Astrocyte of the cerebellum (primary cell): Measurements from ENCODE around the gene CLTA.

Source experiments
- DNase-seq: peaks from one replicate; pipeline ENCODE4 v3.0.0-alpha.2; 2011; ENCODE audit warnings: low read depth
- H3K4me3 ChIP-seq: 2 replicates; pipeline ENCODE4 v1.5.1; 2011; ENCODE audit warnings: mild to moderate bottlenecking, low read depth, low read length, moderate library complexity
- CTCF ChIP-seq: IDR thresholded peaks from 2 replicates; pipeline ENCODE4 v1.5.1; 2012; ENCODE audit warnings: low read length, low read depth, moderate library complexity, mild to moderate bottlenecking; ENCODE audit errors: missing control alignments
- in situ Hi-C: cut with HindIII; loops from 2 replicates; pipeline ENCODE4 v1.10.0; 2017; ENCODE audit warnings: low sequenced_read_pairs

Gene CLTA

GRCh38 chr9:36188212-36188611, 2.5 kb upstream of the CLTA start:
- no peak for TF ChIP-seq CTCF
- no peak overlapping the region for H3K4me3 ChIP-seq
- in situ Hi-C loops: loop anchor here (10.0 kb wide), 1 partner anchor 163 kb away; no protein-coding TSS in a partner anchor
- DNase-seq: no peak

DNA sequence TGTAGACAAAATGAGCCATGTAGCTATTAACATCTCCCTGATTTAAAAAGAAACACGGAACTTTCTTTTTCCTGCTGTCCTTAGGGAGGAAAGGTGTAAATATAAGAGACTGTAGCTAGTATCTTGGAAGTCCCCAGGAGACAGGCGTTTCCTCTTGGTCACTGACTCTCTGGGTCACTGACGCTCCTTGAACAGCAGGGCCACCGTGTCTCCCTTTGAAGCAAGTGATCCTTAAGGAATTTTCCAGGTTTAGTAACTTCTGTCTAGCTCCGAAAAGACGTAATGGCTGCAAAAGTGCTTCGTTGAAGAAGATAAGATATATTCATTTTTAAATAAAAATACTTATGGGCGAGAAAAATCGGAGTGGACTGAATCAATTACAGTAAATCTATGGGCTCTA, 745 bp upstream of the CLTA start:
- no peak for DNase-seq
- no peak for TF ChIP-seq CTCF
- in situ Hi-C loops: loop anchor here (10.0 kb wide), 1 partner anchor 165 kb away; no protein-coding TSS in a partner anchor
- peak overlapping the region; percentile 97 for H3K4me3 ChIP-seq

- TF ChIP-seq CTCF: no peak
- peak overlapping the region; percentile 97 for H3K4me3 ChIP-seq
- no peak for DNase-seq
- in situ Hi-C loops: no loop called here
Observed at GRCh38 chr9:36191290-36191645, 547 bp downstream of the CLTA start.

DNA sequence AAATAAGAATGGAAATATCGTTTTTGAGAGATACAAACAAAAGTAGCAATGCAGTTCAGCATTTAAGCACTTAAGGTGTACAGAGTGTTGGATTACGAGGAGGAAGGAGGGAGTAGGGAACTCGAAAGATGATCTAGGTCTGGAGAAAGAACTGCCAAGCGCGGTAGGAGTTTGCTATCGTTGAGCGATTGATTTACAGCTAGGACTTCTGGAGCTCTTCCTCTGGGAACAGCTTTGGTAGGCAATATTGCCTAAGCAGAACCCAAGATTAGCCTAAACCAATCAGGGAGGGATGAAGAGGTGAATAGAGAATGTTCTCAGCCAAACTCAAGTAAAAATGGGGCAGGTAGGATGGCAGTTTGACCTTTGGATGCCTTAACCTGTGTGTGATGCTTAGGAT, 965 bp downstream of the CLTA start:
- in situ Hi-C loops: no loop called here

DNA sequence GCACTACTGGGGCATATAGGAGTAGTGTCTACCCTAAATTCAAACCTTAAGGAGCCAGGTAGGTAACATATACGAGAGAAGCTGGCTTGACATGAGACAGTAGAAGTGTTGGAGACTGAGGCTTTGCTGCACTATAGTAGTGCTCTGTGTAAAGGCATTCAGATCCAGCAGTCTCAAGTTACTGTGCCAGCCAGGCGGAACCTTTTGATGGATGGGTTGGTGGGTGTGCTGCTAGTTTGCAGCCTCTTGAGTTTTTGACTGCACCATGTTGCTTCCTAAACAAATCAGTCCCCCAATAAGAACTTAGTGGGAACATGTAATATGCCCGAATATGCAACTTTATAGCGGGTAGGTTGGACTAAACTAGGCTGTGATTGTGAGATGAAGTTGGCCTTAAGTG, 1.5 kb downstream of the CLTA start:
- peak overlapping the region; percentile 97 for H3K4me3 ChIP-seq
- DNase-seq: no peak

More for the DNA sequence above, 965 bp downstream of the CLTA start:
- DNase-seq: no peak
- no peak for TF ChIP-seq CTCF
- H3K4me3 ChIP-seq: peak overlapping the region; percentile 97

DNA sequence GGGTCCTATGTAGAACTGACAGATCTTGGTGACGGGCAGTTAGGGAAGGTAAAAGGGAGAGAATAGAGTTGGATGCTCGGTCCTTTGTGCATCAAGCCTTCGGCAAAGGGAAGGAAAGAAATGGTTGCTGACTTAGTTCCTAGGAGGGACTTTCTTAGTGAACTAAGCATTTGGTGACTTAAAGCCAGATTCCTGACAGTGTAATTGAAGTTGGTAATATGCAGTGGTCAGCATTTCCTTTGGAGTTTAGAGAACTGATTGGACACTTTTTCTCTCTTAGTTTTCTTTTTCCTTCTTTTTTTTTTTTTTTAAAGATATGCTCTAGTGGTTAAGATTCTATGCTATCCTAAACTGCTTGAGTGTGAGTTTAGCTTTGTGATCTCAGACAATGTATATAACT, 2.3 kb downstream of the CLTA start:
- no peak for TF ChIP-seq CTCF
- peak overlapping the region; percentile 97 for H3K4me3 ChIP-seq
- DNase-seq: no peak
- in situ Hi-C loops: no loop called here

More for the DNA sequence above, 1.5 kb downstream of the CLTA start:
- TF ChIP-seq CTCF: no peak
- in situ Hi-C loops: no loop called here
